HG03354 (cell line): ENCODE data around the gene ARID4B.
"Not testable (repeated sequence)": the region's sequence is repeated elsewhere in the genome, so short reads cannot be mapped to it uniquely, and the experiment has no call there.

Experiments used
- ATAC-seq: cut with Tn5 transposase; IDR thresholded peaks from one replicate; pipeline ENCODE4 v1.9.1; 2021; ENCODE audit warnings: mild to moderate bottlenecking; ENCODE audit not compliant: unreplicated experiment, poor library complexity, severe bottlenecking

ARID4B gene

GRCh38 chr1:235327559-235328270 lies at the start of gene ARID4B:
ARID4B (minus strand) TSS chr1:235328179; CDS start chr1:235326919, 1,260 bp downstream.
- ATAC-seq, result peak; percentile 9

- ATAC-seq, result no peak
Observed at GRCh38 chr1:235375919-235376605, 48.1 kb upstream of the ARID4B start.

GRCh38 chr1:235369802-235370201 lies 41.8 kb upstream of the ARID4B start:
- ATAC-seq, result no peak

GRCh38 chr1:235368428-235368827 lies 40.4 kb upstream of the ARID4B start:
- ATAC-seq, result no peak

- peak; percentile 100 for ATAC-seq
Observed at GRCh38 chr1:235367000-235367908, 39.3 kb upstream of the ARID4B start, which contains the start of gene TBCE. TBCE (plus strand) TSS chr1:235367427; CDS start chr1:235380050, 12,623 bp downstream.

- ATAC-seq, result no peak
Observed at GRCh38 chr1:235366286-235366685, 38.3 kb upstream of the ARID4B start.

GRCh38 chr1:235364189-235364588 lies 36.2 kb upstream of the ARID4B start:
- not testable (repeated sequence) for ATAC-seq

- ATAC-seq, result no peak
Observed at GRCh38 chr1:235358899-235359298, 30.9 kb upstream of the ARID4B start.

GRCh38 chr1:235357485-235358373 lies 29.8 kb upstream of the ARID4B start:
- no peak for ATAC-seq

- no peak for ATAC-seq
Observed at GRCh38 chr1:235351898-235352297, 23.9 kb upstream of the ARID4B start.

GRCh38 chr1:235351441-235351840 lies 23.5 kb upstream of the ARID4B start:
- no peak for ATAC-seq

- no peak for ATAC-seq
Observed at GRCh38 chr1:235343726-235344125, 15.7 kb upstream of the ARID4B start.

- no peak for ATAC-seq
Observed at GRCh38 chr1:235342471-235342870, 14.5 kb upstream of the ARID4B start.

- ATAC-seq, result no peak
Observed at GRCh38 chr1:235342039-235342438, 14.1 kb upstream of the ARID4B start.

- no peak for ATAC-seq
Observed at GRCh38 chr1:235341334-235341733, 13.4 kb upstream of the ARID4B start.

- ATAC-seq, result no peak
Observed at GRCh38 chr1:235339746-235340145, 11.8 kb upstream of the ARID4B start.

GRCh38 chr1:235336903-235337302 lies 8.9 kb upstream of the ARID4B start:
- no peak for ATAC-seq

- no peak for ATAC-seq
Observed at GRCh38 chr1:235331401-235331800, 3.4 kb upstream of the ARID4B start.

- ATAC-seq, result no peak
Observed at GRCh38 chr1:235330918-235331285, 2.9 kb upstream of the ARID4B start.
